Testis (tissue), 3 donors: ENCODE data around the gene GCNT1. TPM values are rescaled to one million over a fixed set of nuclear protein-coding genes. Genes with fewer than 3 reads are reported as not detected.
A peak's percentile ranks its signal among the peaks of the same experiment; 100 is the strongest.

Source experiments
- DNase-seq: peaks from one replicate; pipeline ENCODE4 v3.0.0-alpha.2; 2019
- H3K27ac ChIP-seq, 2 donors: fragments of 200-600 bp; sonication (generic); one replicate each; pipeline ENCODE4 v1.5.1; 2019
- H3K27me3 ChIP-seq: fragments of 200-600 bp; sonication (generic); one replicate; pipeline ENCODE4 v1.5.1; 2019
- H3K36me3 ChIP-seq: fragments of 200-600 bp; sonication (generic); one replicate; pipeline ENCODE4 v1.5.1; 2017; ENCODE audit warnings: low read depth; ENCODE audit errors: missing control alignments
- H3K4me1 ChIP-seq: fragments of 200-600 bp; sonication (generic); one replicate; pipeline ENCODE4 v1.5.1; 2019
- H3K4me3 ChIP-seq, 2 donors: fragments of 200-600 bp; sonication (generic); one replicate each; pipeline ENCODE4 v1.5.1; 2017 to 2019
- H3K9me3 ChIP-seq: fragments of 200-600 bp; sonication (generic); one replicate; pipeline ENCODE4 v1.5.1; 2017
- POLR2A ChIP-seq: fragments of 450-650 bp; IDR thresholded peaks from one replicate; pipeline ENCODE4 v1.6.1; 2017; ENCODE audit warnings: antibody characterized with exemption, mild to moderate bottlenecking, moderate library complexity
- WGBS, 2 donors: methylation state at CpG; one replicate each; pipeline ENCODE4 v1.1.5; 2018; 5-methylcytosine and 5-hydroxymethylcytosine counted together
- intact Hi-C: fragments of 100-400 bp; cut with DNase I; formaldehyde crosslinking; loops from one replicate; pipeline ENCODE4 v1.15.1; 2023; ENCODE audit warnings: low total_unique reads
- polyA plus RNA-seq: library from polyadenylated mRNA; stranded (reverse); fragments of 350-450 nt; fragmentation: Illumina TruSeq; extraction: RNeasy Lipid Tissue Mini Kit (QIAGEN cat#74804); gene quantifications from one replicate; pipeline ENCODE4 v1.2.3, GENCODE V29; 2014; ENCODE audit warnings: low read depth, low replicate concordance; ENCODE audit not compliant: insufficient read depth
- total RNA-seq, 2 donors: library from RNA; depleted of rRNA; stranded (reverse); fragments of >200 nt; gene quantifications; one replicate each; pipeline ENCODE4 v1.2.3, GENCODE V29; 2016
- TF ChIP-seq, protein P1 (sequence below), 3 experiments: fragments of 450-650 bp in 2 of 3; fragments of 200-600 bp in 1 of 3; sonication (generic) in 1 of 3; IDR thresholded peaks; one replicate each; pipeline ENCODE4 v1.5.1; 2016 to 2019; ENCODE audit warnings: antibody characterized with exemption in 3 of 3, mild to moderate bottlenecking in 2 of 3, moderate library complexity in 1 of 3

The GCNT1 gene
- total and polyA plus RNA-seq, 3 donors from 2014 or later: 2.1 to 7.5 (median 6.0) TPM

DNA sequence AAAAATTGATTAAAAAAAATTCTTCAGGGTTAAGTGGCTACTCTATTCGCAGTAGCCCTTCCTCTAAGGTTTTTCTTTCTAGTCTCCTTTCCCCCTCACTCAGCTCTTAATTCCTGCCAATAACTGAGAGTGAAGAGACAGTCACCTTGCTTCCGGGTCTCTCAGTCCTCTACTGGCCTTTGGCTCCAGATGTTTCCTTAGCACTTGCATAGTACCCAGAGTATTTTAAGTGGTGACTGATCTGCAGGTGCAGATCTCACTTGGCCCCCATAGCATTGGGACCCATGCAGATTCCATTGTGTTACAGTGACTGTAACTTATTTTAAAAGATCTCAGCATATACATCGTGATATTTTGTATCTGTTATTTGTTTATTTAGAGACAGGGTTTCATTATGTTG, 66.2 kb downstream of the GCNT1 start:
- TF ChIP-seq POLR2A: no peak
- TF ChIP-seq, protein P1, sequence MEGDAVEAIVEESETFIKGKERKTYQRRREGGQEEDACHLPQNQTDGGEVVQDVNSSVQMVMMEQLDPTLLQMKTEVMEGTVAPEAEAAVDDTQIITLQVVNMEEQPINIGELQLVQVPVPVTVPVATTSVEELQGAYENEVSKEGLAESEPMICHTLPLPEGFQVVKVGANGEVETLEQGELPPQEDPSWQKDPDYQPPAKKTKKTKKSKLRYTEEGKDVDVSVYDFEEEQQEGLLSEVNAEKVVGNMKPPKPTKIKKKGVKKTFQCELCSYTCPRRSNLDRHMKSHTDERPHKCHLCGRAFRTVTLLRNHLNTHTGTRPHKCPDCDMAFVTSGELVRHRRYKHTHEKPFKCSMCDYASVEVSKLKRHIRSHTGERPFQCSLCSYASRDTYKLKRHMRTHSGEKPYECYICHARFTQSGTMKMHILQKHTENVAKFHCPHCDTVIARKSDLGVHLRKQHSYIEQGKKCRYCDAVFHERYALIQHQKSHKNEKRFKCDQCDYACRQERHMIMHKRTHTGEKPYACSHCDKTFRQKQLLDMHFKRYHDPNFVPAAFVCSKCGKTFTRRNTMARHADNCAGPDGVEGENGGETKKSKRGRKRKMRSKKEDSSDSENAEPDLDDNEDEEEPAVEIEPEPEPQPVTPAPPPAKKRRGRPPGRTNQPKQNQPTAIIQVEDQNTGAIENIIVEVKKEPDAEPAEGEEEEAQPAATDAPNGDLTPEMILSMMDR (IDR thresholded peaks at IDR 0.05): no peak
- Histone ChIP-seq H3K27ac (no peak overlapping the region), H3K9me3 (no peaks in the 10 kb centered on the region), H3K4me1 (no peaks in the 10 kb centered on the region), H3K4me3 (no peak overlapping the region), H3K36me3 (no peaks in the 10 kb centered on the region), H3K27me3 (no peaks in the 10 kb centered on the region)
- 76 to 87% methylated on average over 3 of the region's 3 CpGs for WGBS, 2 donors
- intact Hi-C loops: no loop called here
- DNase-seq: no peak

DNA sequence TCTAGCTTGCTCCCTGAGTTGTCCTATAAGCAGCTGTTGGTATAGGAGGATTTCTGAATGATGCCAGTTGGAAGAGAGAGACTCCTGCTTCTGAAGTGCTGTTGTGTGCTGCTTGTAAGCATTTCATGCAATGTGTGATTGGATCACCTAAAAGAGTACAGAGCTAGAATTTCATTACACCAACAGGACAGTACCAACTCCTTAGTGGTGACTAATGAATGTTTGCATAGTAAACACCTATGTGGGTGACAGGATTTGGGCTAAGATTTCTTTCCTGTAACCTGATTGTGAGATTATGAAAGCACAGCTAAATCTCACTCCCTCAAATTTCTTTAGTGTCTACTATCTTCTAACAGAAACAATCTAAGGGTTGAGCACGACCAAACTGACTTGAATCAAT, 67.0 kb downstream of the GCNT1 start:
- no peaks in the 10 kb centered on the region for H3K4me1 ChIP-seq
- intact Hi-C loops: no loop called here
- no peak for DNase-seq
- 40 to 47% methylated on average over 1 of the region's 1 CpG for WGBS, 2 donors
- H3K27me3 ChIP-seq: no peaks in the 10 kb centered on the region
- no peaks in the 10 kb centered on the region for H3K9me3 ChIP-seq
- TF ChIP-seq POLR2A: no peak
- TF ChIP-seq, protein P1 (IDR thresholded peaks at IDR 0.05): no peak
- H3K4me3 ChIP-seq: no peak overlapping the region
- no peaks in the 10 kb centered on the region for H3K36me3 ChIP-seq
- H3K27ac ChIP-seq: no peak overlapping the region

DNA sequence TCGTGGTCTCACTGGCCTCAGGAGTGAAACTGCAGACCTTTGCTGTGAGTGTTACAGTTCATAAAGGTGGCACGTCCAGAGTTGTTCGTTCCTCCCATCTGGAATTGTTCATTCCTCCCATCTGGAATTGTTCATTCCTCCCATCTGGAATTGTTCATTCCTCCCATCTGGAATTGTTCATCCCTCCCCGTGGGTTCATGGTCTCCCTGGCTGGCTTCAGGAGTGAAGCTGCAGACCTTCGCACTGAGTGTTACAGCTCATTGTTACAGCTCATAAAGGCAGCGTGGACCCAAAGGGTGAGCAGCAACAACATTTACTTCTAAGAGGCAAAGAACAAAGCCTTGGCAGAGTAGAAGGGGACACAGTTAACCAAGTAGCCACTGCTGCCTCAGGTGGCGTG, 69.1 kb downstream of the GCNT1 start:
- Histone ChIP-seq H3K27me3 (no peaks in the 10 kb centered on the region), H3K9me3 (no peaks in the 10 kb centered on the region), H3K27ac (no peak overlapping the region), H3K4me3 (no peak overlapping the region), H3K4me1 (no peaks in the 10 kb centered on the region), H3K36me3 (no peaks in the 10 kb centered on the region)
- WGBS, 2 donors: 61 to 76% methylated on average over 7 of the region's 7 CpGs
- intact Hi-C loops: no loop called here
- no peak for DNase-seq
- TF ChIP-seq, protein P1 (IDR thresholded peaks at IDR 0.05): no peak
- TF ChIP-seq POLR2A: no peak

DNA sequence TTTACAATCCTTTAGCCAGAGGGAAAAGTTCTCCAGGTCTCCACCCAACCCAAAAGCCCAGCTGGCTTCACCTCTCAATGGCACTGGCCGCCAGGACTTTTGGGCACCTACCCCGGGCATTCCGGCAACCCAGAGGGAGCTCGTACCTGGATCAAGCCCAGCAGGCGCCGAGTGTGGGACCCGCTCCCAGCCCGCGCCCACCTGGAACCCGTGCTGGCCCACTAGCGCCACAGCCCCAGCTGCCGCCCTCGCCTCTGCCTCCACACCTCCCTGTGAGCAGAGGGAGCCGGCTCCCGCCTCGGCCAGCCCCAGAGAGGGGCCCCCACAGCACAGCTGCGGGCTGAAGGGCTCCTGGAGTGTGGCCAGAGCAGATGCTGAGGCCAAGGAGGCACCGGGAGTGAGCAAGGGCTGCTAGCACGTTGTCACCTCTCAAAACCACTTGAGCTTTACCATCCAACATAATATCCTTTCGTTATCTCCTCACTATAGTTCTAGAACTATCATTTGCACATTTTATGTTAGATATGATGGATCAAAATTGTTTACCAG, 69.7 kb downstream of the GCNT1 start:
- Histone ChIP-seq H3K9me3 (no peaks in the 10 kb centered on the region), H3K27ac (no peak overlapping the region), H3K36me3 (no peaks in the 10 kb centered on the region), H3K27me3 (no peaks in the 10 kb centered on the region), H3K4me1 (no peaks in the 10 kb centered on the region), H3K4me3 (peak overlapping the region; percentile 12 to 40)
- TF ChIP-seq POLR2A: no peak
- TF ChIP-seq, protein P1 (IDR thresholded peaks at IDR 0.05): no peak
- DNase-seq: no peak
- intact Hi-C loops: no loop called here
- WGBS, 2 donors: 55 to 70% methylated on average over 11 to 20 of the region's 20 CpGs

DNA sequence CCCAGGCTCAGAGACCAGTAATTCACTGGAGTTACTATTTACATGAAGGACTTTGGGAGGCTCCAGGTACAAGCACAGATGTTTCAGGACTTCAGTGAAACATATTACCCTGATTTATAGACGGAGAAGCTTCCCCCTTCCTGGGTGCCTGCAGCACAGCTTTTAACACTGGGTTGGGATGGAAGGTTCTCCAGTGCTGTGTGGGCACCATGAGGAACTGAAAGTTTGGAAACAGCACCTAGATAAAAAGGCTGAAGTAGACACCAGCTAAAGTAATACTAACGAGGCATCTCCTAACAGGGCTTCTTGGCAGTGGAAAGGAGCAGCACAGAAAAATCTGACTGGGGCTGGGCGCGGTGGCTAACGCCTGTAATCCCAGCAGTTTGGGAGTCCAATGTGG, 70.7 kb downstream of the GCNT1 start:
- Histone ChIP-seq H3K4me1 (no peaks in the 10 kb centered on the region), H3K4me3 (no peak overlapping the region), H3K36me3 (no peaks in the 10 kb centered on the region), H3K9me3 (no peaks in the 10 kb centered on the region), H3K27me3 (no peaks in the 10 kb centered on the region), H3K27ac (no peak overlapping the region)
- WGBS, 2 donors: 61 to 80% methylated on average over 5 of the region's 5 CpGs
- DNase-seq: no peak
- TF ChIP-seq POLR2A: no peak
- TF ChIP-seq, protein P1 (IDR thresholded peaks at IDR 0.05): no peak
- intact Hi-C loops: no loop called here
